SK-N-SH (cell line): ENCODE measurements around the gene COL15A1.

Source experiments
- CTCF ChIP-seq: fragments of 200-600 bp; sonication (generic); IDR thresholded peaks from 2 replicates; pipeline ENCODE4 v1.6.1; 2017; ENCODE audit warnings: antibody characterized with exemption, mild to moderate bottlenecking, moderate library complexity
- FOXJ3 ChIP-seq: sonication (generic); formaldehyde crosslinking; IDR thresholded peaks from 2 replicates; pipeline ENCODE4 v1.5.1; 2020; ENCODE audit warnings: mild to moderate bottlenecking, missing genetic modification reagents

- no peak for TF ChIP-seq FOXJ3 (CRISPR knock-in tag)
- TF ChIP-seq CTCF: no peak; the same call in 1 of the 2 replicates
Measured at GRCh38 chr9:99012957-99013512, 69.3 kb downstream of the COL15A1 start.
